ENCODE results near the gene TUSC2.
A peak's percentile ranks its signal among the peaks of the same experiment; 100 is the strongest.

DNA sequence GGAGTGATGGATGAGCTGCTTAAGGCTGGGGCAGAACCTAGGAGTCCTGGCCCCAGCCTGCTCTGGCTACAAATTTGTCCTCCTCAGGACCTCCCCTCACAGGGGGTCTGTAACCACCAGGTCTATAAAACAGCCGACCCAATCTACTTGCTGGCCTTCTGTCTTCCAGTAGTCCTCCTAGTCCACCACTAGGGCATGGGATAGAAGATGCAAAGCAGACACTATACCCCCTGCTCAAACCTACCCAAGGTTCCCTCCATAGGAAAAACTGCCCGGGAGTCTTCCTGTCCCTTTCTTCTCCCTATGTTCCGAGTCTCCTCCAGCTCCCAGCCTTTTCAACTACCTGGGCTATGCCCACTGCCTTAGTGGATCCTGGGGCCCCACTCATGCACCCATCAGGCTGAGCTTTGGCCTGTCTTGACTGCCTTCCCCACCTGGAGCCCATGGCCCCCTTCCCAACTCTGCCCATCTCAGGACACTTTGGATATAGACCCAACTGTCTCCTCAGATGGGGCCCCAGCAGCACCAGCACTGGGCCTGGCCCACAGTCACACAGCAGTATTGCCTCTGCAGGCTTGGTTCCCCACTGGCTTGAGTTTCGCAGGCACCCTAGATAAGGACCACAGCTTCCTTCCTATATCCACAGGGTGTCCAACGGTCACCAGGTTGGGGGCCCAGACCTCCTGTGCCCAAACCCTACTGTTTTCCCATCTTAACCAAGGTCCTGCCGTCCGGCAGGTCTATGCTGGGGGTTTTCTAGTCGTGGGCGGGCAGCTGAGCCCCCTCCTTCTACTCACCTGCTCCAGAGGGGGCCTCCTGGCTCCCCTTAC, 29.9 kb downstream of the TUSC2 start:
- no peak for TF ChIP-seq POLR2A (IDR thresholded peaks at IDR 0.05; ENCODE audit: control extremely low read depth in 1 of 2, low read depth in 2 of 2, low read length in 2 of 2)
- TF ChIP-seq GABPA (IDR thresholded peaks at IDR 0.05; ENCODE audit: borderline replicate concordance, insufficient read depth, low read length): no peak
- no peak for TF ChIP-seq TAF1 (IDR thresholded peaks at IDR 0.05; ENCODE audit: low read depth, low read length)
- TF ChIP-seq ZNF274 (IDR thresholded peaks at IDR 0.05; ENCODE audit: borderline replicate concordance, extremely low read depth, low read length): no peak
- 0 out of 4 replicates have a peak, but pooled peaks of 1 of the 3 experiments have one; percentile 2 for TF ChIP-seq CTCF (IDR thresholded peaks at IDR 0.05; ENCODE audit: control extremely low read depth in 1 of 3, insufficient read depth in 1 of 3, low read depth in 1 of 3, low read length in 3 of 3)
- TF ChIP-seq POLR2AphosphoS5 (IDR thresholded peaks at IDR 0.05; ENCODE audit: low read depth, low read length): no peak
- no peak for TF ChIP-seq YY1 (IDR thresholded peaks at IDR 0.05; ENCODE audit: low read depth, low read length)
- TF ChIP-seq EGR1 (IDR thresholded peaks at IDR 0.05; ENCODE audit: borderline replicate concordance, low read depth, low read length): no peak
- TF ChIP-seq, protein P1, sequence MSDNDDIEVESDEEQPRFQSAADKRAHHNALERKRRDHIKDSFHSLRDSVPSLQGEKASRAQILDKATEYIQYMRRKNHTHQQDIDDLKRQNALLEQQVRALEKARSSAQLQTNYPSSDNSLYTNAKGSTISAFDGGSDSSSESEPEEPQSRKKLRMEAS (IDR thresholded peaks at IDR 0.05): no peak
- no peak for TF ChIP-seq CHD2 (IDR thresholded peaks at IDR 0.05; ENCODE audit: low read length)
- no peak for TF ChIP-seq GTF2F1 (IDR thresholded peaks at IDR 0.05; ENCODE audit: borderline replicate concordance, low read depth, low read length)
- TF ChIP-seq TCF12 (IDR thresholded peaks at IDR 0.05; ENCODE audit: low read depth, low read length): no peak
- TF ChIP-seq CHD1 (IDR thresholded peaks at IDR 0.05; ENCODE audit: low read depth, low read length): no peak
